Measurements from ENCODE around the gene TMEM132E.

TMEM132E gene

DNA sequence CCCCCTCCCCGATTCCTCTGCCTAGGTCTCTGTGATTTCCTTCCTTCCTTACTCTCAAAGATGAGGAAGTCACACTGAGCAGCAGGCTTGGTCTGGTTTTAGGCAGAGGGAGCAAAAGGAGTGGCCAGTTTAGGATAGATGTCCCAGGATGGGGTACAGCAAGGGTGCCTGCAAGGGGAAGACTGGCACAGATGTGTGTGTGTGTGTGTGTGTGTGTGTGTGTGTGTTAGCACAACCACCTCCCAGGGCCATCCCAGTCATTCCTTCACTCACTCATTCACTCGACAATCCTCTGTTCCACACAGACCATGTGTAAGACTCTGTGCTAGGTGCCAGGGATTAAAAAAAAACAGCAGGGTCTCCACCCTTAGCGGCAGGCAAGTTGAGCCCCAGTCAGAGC is 35.9 kb downstream of the TMEM132E start:
- H3K36me3 ChIP-seq (ENCODE audit: control insufficient read depth, insufficient read depth, low read length): no peaks in the 10 kb centered on the region
- no peak overlapping the region for H4K8ac ChIP-seq (ENCODE audit: low read depth, low read length)
- H3K56ac ChIP-seq (ENCODE audit: low read length): peak overlapping the region; percentile 27
- no peak overlapping the region for H2BK120ac ChIP-seq (ENCODE audit: low read depth, low read length)
- H3K4me1 ChIP-seq (ENCODE audit: control insufficient read depth, low read depth, low read length): peaks cover 21% of the 10 kb centered on the region
- no peak overlapping the region for H2BK5ac ChIP-seq (ENCODE audit: low read length)
- no peak overlapping the region for H3K27ac ChIP-seq (ENCODE audit: low read depth, low read length)
- H3K27me3 ChIP-seq (ENCODE audit: insufficient read depth, low read length, poor library complexity): no peaks in the 10 kb centered on the region
- H3K4me2 ChIP-seq (ENCODE audit: low read length): no peak overlapping the region
- WGBS (ENCODE audit: extremely low coverage, insufficient coverage, low lambda C conversion rate): no CpG with 5 or more reads among the region's 3 CpGs
- H3K79me1 ChIP-seq (ENCODE audit: low read length): no peaks in the 10 kb centered on the region
- no peak for DNase-seq
- no peak overlapping the region for H2BK15ac ChIP-seq (replicated peaks; ENCODE audit: low read depth)
- H2AK5ac ChIP-seq (ENCODE audit: low read length): peak overlapping the region; percentile 58
- no peak overlapping the region for H4K5ac ChIP-seq (ENCODE audit: low read length)
- no peak overlapping the region for H3K18ac ChIP-seq (ENCODE audit: low read length)
- H3K4me3 ChIP-seq (ENCODE audit: low read length): no peak overlapping the region
- no peak overlapping the region for H3K4ac ChIP-seq (ENCODE audit: low read depth, low read length)
- no peak overlapping the region for H3K9ac ChIP-seq (ENCODE audit: low read length)
- no peak overlapping the region for H3K23ac ChIP-seq (ENCODE audit: low read length)
- no peaks in the 10 kb centered on the region for H3K79me2 ChIP-seq (ENCODE audit: control insufficient read depth, insufficient read depth, low read length)

DNA sequence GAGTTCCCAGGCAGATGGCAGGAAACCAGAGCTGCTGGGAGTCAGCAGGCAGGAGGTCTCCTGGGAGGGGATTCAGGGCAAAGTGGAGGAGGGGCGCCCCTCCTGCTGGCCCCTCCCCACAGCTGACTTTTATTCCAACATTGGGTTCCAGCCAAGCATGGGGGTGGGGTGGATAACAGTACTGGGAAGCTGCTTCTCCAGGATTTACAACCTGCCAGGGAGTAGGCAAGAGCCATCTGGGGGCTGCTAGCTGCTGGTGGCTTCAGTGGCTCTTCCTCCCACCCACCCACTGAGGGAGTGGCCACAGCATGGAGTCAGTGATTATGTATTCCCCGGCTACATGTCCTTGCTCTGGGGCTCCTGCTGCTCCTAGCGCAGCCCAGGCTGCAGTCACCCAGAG is 36.8 kb downstream of the TMEM132E start:
- Histone ChIP-seq H3K23ac (ENCODE audit: low read length) (no peak overlapping the region), H3K27me3 (ENCODE audit: insufficient read depth, low read length, poor library complexity) (no peaks in the 10 kb centered on the region), H3K9ac (ENCODE audit: low read length) (peak overlapping the region; percentile 37), H3K79me2 (ENCODE audit: control insufficient read depth, insufficient read depth, low read length) (no peaks in the 10 kb centered on the region), H3K36me3 (ENCODE audit: control insufficient read depth, insufficient read depth, low read length) (no peaks in the 10 kb centered on the region), H3K18ac (ENCODE audit: low read length) (no peak overlapping the region), H3K4me1 (ENCODE audit: control insufficient read depth, low read depth, low read length) (peaks cover 20% of the 10 kb centered on the region), H3K79me1 (ENCODE audit: low read length) (no peaks in the 10 kb centered on the region), H3K4me2 (ENCODE audit: low read length) (no peak overlapping the region), H2BK5ac (ENCODE audit: low read length) (no peak overlapping the region), H4K5ac (ENCODE audit: low read length) (no peak overlapping the region), H2BK120ac (ENCODE audit: low read depth, low read length) (no peak overlapping the region), H4K8ac (ENCODE audit: low read depth, low read length) (no peak overlapping the region), H3K4ac (ENCODE audit: low read depth, low read length) (no peak overlapping the region), H3K56ac (ENCODE audit: low read length) (peak overlapping the region; percentile 12), H3K4me3 (ENCODE audit: low read length) (no peak overlapping the region), H2AK5ac (ENCODE audit: low read length) (no peak overlapping the region), H3K27ac (ENCODE audit: low read depth, low read length) (no peak overlapping the region), H2BK15ac (replicated peaks; ENCODE audit: low read depth) (no peak overlapping the region)
- peak; percentile 70 for DNase-seq
- no CpG with 5 or more reads among the region's 3 CpGs for WGBS (ENCODE audit: extremely low coverage, insufficient coverage, low lambda C conversion rate)

DNA sequence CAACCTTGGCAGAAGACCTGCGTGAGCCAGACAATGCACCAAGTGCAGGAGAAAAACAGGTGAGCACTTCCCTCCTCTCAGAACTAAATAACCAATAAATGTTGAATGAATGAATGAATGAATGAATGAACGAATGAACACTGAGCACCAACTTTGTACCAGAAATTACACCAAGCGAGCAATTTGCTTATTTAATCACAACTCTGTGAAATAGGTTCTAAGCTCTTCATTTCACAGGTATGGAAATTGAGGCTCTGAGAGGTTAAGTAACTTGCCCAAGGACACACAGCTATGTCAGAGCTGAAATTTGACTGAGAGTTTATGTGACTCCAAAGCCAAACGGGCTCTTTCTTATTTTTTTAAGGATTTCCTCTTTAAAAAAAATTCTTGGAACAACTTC is 38.0 kb downstream of the TMEM132E start:
- no peak overlapping the region for H3K27ac ChIP-seq (ENCODE audit: low read depth, low read length)
- no peak overlapping the region for H3K18ac ChIP-seq (ENCODE audit: low read length)
- H3K79me2 ChIP-seq (ENCODE audit: control insufficient read depth, insufficient read depth, low read length): no peaks in the 10 kb centered on the region
- no peak overlapping the region for H3K4ac ChIP-seq (ENCODE audit: low read depth, low read length)
- peak overlapping the region; percentile 25 for H2AK5ac ChIP-seq (ENCODE audit: low read length)
- H2BK5ac ChIP-seq (ENCODE audit: low read length): no peak overlapping the region
- H3K4me1 ChIP-seq (ENCODE audit: control insufficient read depth, low read depth, low read length): peaks cover 20% of the 10 kb centered on the region
- H3K56ac ChIP-seq (ENCODE audit: low read length): no peak overlapping the region
- no peak overlapping the region for H4K8ac ChIP-seq (ENCODE audit: low read depth, low read length)
- no peaks in the 10 kb centered on the region for H3K79me1 ChIP-seq (ENCODE audit: low read length)
- DNase-seq: no peak
- H3K9ac ChIP-seq (ENCODE audit: low read length): no peak overlapping the region
- H3K23ac ChIP-seq (ENCODE audit: low read length): no peak overlapping the region
- H4K5ac ChIP-seq (ENCODE audit: low read length): no peak overlapping the region
- no peak overlapping the region for H2BK120ac ChIP-seq (ENCODE audit: low read depth, low read length)
- no peak overlapping the region for H3K4me3 ChIP-seq (ENCODE audit: low read length)
- no peak overlapping the region for H3K4me2 ChIP-seq (ENCODE audit: low read length)
- no peak overlapping the region for H2BK15ac ChIP-seq (replicated peaks; ENCODE audit: low read depth)
- no peaks in the 10 kb centered on the region for H3K27me3 ChIP-seq (ENCODE audit: insufficient read depth, low read length, poor library complexity)
- no CpG with 5 or more reads among the region's 4 CpGs for WGBS (ENCODE audit: extremely low coverage, insufficient coverage, low lambda C conversion rate)
- no peaks in the 10 kb centered on the region for H3K36me3 ChIP-seq (ENCODE audit: control insufficient read depth, insufficient read depth, low read length)

DNA sequence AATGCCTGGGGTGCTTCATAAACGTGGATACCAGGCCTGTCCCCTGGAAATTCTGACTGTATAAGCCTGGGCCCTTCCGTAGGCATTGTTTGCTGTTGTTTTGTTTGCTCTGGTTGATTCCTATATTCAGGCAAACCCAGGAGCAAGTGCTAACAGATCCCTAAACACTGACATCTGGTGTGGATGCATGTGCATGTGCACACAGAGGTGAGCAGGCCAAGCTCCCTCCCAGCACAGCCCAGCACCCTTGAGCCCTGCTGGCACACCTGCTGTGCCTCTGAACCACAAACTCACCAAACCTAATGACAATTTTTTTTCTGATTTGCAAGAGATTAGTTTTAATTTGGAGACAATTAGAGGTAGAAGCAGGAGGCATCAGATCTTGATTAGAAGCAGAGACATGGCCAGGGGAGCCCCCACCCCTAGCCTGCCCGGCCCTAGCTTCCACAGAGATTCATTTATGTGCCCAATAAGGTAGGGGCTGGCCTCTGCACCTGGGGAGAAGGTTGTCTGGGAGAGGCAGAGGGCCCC is 40.4 kb downstream of the TMEM132E start:
- Histone ChIP-seq H3K4me2 (ENCODE audit: low read length) (no peak overlapping the region), H3K4ac (ENCODE audit: low read depth, low read length) (no peak overlapping the region), H3K18ac (ENCODE audit: low read length) (no peak overlapping the region), H2BK15ac (replicated peaks; ENCODE audit: low read depth) (no peak overlapping the region), H2AK5ac (ENCODE audit: low read length) (no peak overlapping the region), H3K4me3 (ENCODE audit: low read length) (no peak overlapping the region), H2BK5ac (ENCODE audit: low read length) (no peak overlapping the region), H3K4me1 (ENCODE audit: control insufficient read depth, low read depth, low read length) (peaks cover 20% of the 10 kb centered on the region), H3K27ac (ENCODE audit: low read depth, low read length) (no peak overlapping the region), H4K8ac (ENCODE audit: low read depth, low read length) (no peak overlapping the region), H3K79me1 (ENCODE audit: low read length) (no peaks in the 10 kb centered on the region), H3K56ac (ENCODE audit: low read length) (no peak overlapping the region), H3K27me3 (ENCODE audit: insufficient read depth, low read length, poor library complexity) (no peaks in the 10 kb centered on the region), H2BK120ac (ENCODE audit: low read depth, low read length) (no peak overlapping the region), H3K23ac (ENCODE audit: low read length) (no peak overlapping the region), H3K36me3 (ENCODE audit: control insufficient read depth, insufficient read depth, low read length) (no peaks in the 10 kb centered on the region), H3K79me2 (ENCODE audit: control insufficient read depth, insufficient read depth, low read length) (no peaks in the 10 kb centered on the region), H4K5ac (ENCODE audit: low read length) (no peak overlapping the region), H3K9ac (ENCODE audit: low read length) (no peak overlapping the region)
- no CpG with 5 or more reads among the region's 3 CpGs for WGBS (ENCODE audit: extremely low coverage, insufficient coverage, low lambda C conversion rate)
- no peak for DNase-seq

DNA sequence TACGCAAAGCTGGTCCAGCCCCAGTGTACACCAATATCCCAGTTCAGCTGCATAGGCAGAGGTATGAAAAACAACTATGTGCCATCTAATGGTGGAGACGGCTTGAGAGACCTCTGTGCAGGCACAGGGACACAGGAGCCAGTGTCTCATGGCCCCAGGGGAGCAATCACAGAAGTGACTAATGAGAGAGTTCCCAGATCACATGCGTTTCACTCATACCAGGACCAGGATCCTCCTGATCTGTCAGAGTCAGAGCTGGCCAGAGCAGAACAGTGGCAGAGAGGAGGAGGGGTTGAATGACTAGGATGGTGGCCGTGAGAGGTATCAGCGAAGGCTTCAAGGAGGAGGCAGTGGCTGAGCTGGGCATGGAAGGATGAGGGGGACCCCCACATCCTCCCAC is 41.1 kb downstream of the TMEM132E start:
- H3K56ac ChIP-seq (ENCODE audit: low read length): peak overlapping the region; percentile 31
- no peak overlapping the region for H3K4me2 ChIP-seq (ENCODE audit: low read length)
- H3K18ac ChIP-seq (ENCODE audit: low read length): no peak overlapping the region
- H3K4me1 ChIP-seq (ENCODE audit: control insufficient read depth, low read depth, low read length): peaks cover 20% of the 10 kb centered on the region
- H3K79me2 ChIP-seq (ENCODE audit: control insufficient read depth, insufficient read depth, low read length): no peaks in the 10 kb centered on the region
- no peak overlapping the region for H4K8ac ChIP-seq (ENCODE audit: low read depth, low read length)
- H3K23ac ChIP-seq (ENCODE audit: low read length): no peak overlapping the region
- no peak overlapping the region for H3K4me3 ChIP-seq (ENCODE audit: low read length)
- no CpG with 5 or more reads among the region's 5 CpGs for WGBS (ENCODE audit: extremely low coverage, insufficient coverage, low lambda C conversion rate)
- H3K9ac ChIP-seq (ENCODE audit: low read length): no peak overlapping the region
- H3K36me3 ChIP-seq (ENCODE audit: control insufficient read depth, insufficient read depth, low read length): no peaks in the 10 kb centered on the region
- H4K5ac ChIP-seq (ENCODE audit: low read length): no peak overlapping the region
- no peak overlapping the region for H3K4ac ChIP-seq (ENCODE audit: low read depth, low read length)
- H3K27ac ChIP-seq (ENCODE audit: low read depth, low read length): no peak overlapping the region
- H3K79me1 ChIP-seq (ENCODE audit: low read length): no peaks in the 10 kb centered on the region
- no peak overlapping the region for H2BK5ac ChIP-seq (ENCODE audit: low read length)
- H2AK5ac ChIP-seq (ENCODE audit: low read length): no peak overlapping the region
- no peaks in the 10 kb centered on the region for H3K27me3 ChIP-seq (ENCODE audit: insufficient read depth, low read length, poor library complexity)
- no peak overlapping the region for H2BK15ac ChIP-seq (replicated peaks; ENCODE audit: low read depth)
- no peak overlapping the region for H2BK120ac ChIP-seq (ENCODE audit: low read depth, low read length)
- DNase-seq: no peak

DNA sequence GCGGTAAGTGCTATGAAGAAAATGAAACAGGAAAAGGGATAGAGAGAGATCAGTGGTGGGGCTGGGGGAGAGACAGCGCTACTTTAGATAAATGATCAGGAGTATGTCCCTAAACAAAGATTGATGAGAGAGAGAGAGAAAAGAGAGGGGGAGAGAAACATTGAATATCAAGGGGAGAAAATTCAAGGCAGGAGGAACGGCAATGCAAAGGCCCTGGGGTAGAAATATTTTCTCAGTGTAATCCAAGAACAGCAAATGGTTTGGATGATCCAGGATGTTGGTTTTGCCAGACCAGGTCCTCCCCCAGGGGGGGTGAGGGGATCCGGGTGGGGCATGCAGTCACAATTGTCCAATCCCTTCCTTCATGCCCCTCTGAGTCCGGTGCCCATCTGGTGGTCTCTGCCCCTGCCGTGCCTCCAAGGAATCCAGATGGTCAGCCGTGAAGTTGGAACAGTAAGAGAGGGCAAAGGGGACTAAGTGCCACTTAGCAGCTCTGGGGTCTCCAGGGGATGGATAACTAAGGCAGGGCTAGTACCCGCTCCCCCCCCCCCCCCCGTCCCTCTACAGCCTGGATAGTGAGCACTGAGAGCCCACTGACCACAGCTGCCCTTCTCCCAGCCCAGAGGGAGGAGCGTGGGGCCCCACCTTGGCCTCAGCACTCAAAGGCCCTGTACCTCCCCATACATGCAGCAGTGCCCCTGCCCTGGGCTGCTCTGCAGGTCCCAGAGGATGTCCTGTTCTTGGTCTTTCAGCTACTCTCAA is 43.7 kb downstream of the TMEM132E start:
- no peak overlapping the region for H3K23ac ChIP-seq (ENCODE audit: low read length)
- H3K4ac ChIP-seq (ENCODE audit: low read depth, low read length): no peak overlapping the region
- H4K5ac ChIP-seq (ENCODE audit: low read length): no peak overlapping the region
- no peaks in the 10 kb centered on the region for H3K36me3 ChIP-seq (ENCODE audit: control insufficient read depth, insufficient read depth, low read length)
- no CpG with 5 or more reads among the region's 10 CpGs for WGBS (ENCODE audit: extremely low coverage, insufficient coverage, low lambda C conversion rate)
- H3K18ac ChIP-seq (ENCODE audit: low read length): no peak overlapping the region
- H2BK5ac ChIP-seq (ENCODE audit: low read length): no peak overlapping the region
- no peak overlapping the region for H2AK5ac ChIP-seq (ENCODE audit: low read length)
- H3K9ac ChIP-seq (ENCODE audit: low read length): no peak overlapping the region
- no peaks in the 10 kb centered on the region for H3K27me3 ChIP-seq (ENCODE audit: insufficient read depth, low read length, poor library complexity)
- no peak overlapping the region for H3K56ac ChIP-seq (ENCODE audit: low read length)
- H3K4me3 ChIP-seq (ENCODE audit: low read length): no peak overlapping the region
- no peak overlapping the region for H4K8ac ChIP-seq (ENCODE audit: low read depth, low read length)
- peaks cover 9% of the 10 kb centered on the region for H3K4me1 ChIP-seq (ENCODE audit: control insufficient read depth, low read depth, low read length)
- H2BK120ac ChIP-seq (ENCODE audit: low read depth, low read length): no peak overlapping the region
- H3K27ac ChIP-seq (ENCODE audit: low read depth, low read length): no peak overlapping the region
- no peak overlapping the region for H2BK15ac ChIP-seq (replicated peaks; ENCODE audit: low read depth)
- no peak overlapping the region for H3K4me2 ChIP-seq (ENCODE audit: low read length)
- H3K79me2 ChIP-seq (ENCODE audit: control insufficient read depth, insufficient read depth, low read length): no peaks in the 10 kb centered on the region
- H3K79me1 ChIP-seq (ENCODE audit: low read length): no peaks in the 10 kb centered on the region
- no peak for DNase-seq

Data from mesendoderm (in vitro differentiated cells).